Lower leg skin (tissue), 4 donors: ENCODE results near the gene CLSTN2. TPM values are rescaled to one million over a fixed set of nuclear protein-coding genes. Genes with fewer than 3 reads are reported as not detected.
A peak's percentile ranks its signal among the peaks of the same experiment; 100 is the strongest.

Experiments used
- DNase-seq, 2 donors: peaks; one replicate each; pipeline ENCODE4 v3.0.0-alpha.2; 2019; ENCODE audit warnings: low spot score in 2 of 2
- H3K4me3 ChIP-seq: fragments of 200-600 bp; sonication (generic); 2 replicates; pipeline ENCODE4 v1.5.1; 2017; ENCODE audit warnings: mild to moderate bottlenecking, low read depth; ENCODE audit not compliant: poor library complexity, severe bottlenecking
- POLR2A ChIP-seq, 2 donors: fragments of 450-650 bp; IDR thresholded peaks; one replicate each; pipeline ENCODE4 v1.6.1; 2016 to 2017; ENCODE audit warnings: antibody characterized with exemption in 2 of 2, mild to moderate bottlenecking in 1 of 2, moderate library complexity in 1 of 2
- WGBS, 2 donors: methylation state at CpG; one replicate each; pipeline ENCODE4 v1.1.5; 2018; 5-methylcytosine and 5-hydroxymethylcytosine counted together
- intact Hi-C: fragments of 100-400 bp; cut with DNase I; formaldehyde crosslinking; loops from one replicate; pipeline ENCODE4 v1.15.0; 2023; ENCODE audit warnings: low total_unique reads
- total RNA-seq, 4 donors: library from RNA; depleted of rRNA; stranded (reverse); fragments of >200 nt; gene quantifications; one replicate each; pipeline ENCODE4 v1.1.0, GENCODE V29; 2016
- TF ChIP-seq, protein P1 (sequence below), 3 donors: fragments of 450-650 bp; IDR thresholded peaks; one replicate each; pipeline ENCODE4 v1.5.1; 2016; ENCODE audit warnings: antibody characterized with exemption in 3 of 3, mild to moderate bottlenecking in 3 of 3, moderate library complexity in 2 of 3

The CLSTN2 gene
- total RNA-seq, 4 donors from 2014 or later: 3.1 to 7.9 (median 4.7) TPM

DNA sequence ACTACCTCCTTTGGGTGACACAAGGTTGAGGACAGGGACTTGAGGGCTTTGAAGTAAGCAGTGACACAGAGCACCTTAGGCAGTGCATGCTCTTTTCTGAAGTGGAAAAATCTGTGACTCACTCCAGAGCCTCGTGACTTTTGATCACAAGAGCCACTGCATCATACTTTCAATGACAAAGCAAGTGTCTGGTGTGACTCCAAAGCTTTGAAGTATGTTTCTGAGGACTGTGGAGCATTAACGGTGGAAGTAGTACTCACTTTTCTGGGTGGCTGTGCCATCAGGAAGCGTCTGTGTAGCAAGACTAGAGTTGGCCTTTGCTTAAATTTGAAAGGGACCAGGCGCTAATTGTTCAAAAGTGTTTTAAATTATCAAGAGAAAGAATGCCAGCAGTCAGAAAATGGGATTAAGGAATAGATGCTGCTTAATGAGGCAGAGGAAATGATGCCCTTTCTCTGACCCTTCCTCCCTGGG, 532.2 kb downstream of the CLSTN2 start:
- TF ChIP-seq POLR2A (IDR thresholded peaks at IDR 0.05): no peak
- TF ChIP-seq, protein P1, sequence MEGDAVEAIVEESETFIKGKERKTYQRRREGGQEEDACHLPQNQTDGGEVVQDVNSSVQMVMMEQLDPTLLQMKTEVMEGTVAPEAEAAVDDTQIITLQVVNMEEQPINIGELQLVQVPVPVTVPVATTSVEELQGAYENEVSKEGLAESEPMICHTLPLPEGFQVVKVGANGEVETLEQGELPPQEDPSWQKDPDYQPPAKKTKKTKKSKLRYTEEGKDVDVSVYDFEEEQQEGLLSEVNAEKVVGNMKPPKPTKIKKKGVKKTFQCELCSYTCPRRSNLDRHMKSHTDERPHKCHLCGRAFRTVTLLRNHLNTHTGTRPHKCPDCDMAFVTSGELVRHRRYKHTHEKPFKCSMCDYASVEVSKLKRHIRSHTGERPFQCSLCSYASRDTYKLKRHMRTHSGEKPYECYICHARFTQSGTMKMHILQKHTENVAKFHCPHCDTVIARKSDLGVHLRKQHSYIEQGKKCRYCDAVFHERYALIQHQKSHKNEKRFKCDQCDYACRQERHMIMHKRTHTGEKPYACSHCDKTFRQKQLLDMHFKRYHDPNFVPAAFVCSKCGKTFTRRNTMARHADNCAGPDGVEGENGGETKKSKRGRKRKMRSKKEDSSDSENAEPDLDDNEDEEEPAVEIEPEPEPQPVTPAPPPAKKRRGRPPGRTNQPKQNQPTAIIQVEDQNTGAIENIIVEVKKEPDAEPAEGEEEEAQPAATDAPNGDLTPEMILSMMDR (IDR thresholded peaks at IDR 0.05): no peak
- WGBS, 2 donors: 42 to 51% methylated on average over 4 of the region's 4 CpGs
- intact Hi-C loops: no loop called here
- no peak overlapping the region for H3K4me3 ChIP-seq
- peak; percentile 15 to 43 for DNase-seq

DNA sequence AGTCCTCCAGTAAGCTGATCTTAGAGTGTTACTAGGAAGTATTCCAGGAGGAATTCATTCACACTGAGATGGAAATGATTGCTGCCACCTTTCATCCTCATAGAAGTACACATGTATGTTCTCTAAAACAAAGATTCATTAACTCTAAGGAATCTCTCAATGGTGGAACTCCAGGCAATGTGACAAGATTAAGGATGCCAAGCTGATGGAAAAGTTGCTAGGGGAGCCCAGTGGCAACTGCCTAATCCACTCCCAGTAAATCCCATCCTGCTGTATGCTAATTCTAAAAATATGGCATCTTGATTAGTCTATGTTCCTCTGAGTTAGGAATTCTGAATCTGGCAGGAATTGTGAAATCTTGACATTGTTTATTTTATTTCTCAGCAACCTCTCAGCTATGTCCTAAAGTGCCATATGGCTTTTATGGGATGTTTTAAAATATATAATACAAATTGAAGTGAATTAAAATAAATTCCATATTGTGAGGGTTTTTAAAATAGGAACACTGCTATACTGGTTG, 532.9 kb downstream of the CLSTN2 start:
- intact Hi-C loops: no loop called here
- no peak for DNase-seq
- no peak overlapping the region for H3K4me3 ChIP-seq
- TF ChIP-seq, protein P1 (IDR thresholded peaks at IDR 0.05): no peak
- TF ChIP-seq POLR2A (IDR thresholded peaks at IDR 0.05): no peak

DNA sequence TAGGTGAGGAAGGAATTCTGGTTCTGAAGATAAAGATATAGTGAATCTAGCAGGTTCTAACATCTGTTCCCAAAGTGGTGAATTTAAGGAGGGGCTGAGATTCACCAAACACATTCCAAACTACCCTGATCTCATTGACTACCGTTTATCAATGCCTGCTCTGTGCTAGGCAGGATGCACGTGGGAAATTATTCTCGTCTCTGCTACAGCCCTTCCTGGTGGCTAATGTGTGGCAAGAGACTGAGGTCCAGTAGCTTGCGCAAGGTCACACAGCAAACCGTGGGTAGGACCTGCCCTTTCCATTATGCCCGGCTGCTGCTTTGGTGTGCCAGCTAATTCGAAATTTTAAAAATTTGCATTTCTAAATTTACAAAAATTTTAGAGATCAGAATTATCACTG, 533.4 kb downstream of the CLSTN2 start:
- peak in 1 of 2 donors; percentile 29 for DNase-seq
- 60 to 67% methylated on average over 7 of the region's 7 CpGs for WGBS, 2 donors
- no peak overlapping the region for H3K4me3 ChIP-seq
- intact Hi-C loops: no loop called here
- TF ChIP-seq POLR2A (IDR thresholded peaks at IDR 0.05): no peak
- TF ChIP-seq, protein P1 (IDR thresholded peaks at IDR 0.05): no peak

DNA sequence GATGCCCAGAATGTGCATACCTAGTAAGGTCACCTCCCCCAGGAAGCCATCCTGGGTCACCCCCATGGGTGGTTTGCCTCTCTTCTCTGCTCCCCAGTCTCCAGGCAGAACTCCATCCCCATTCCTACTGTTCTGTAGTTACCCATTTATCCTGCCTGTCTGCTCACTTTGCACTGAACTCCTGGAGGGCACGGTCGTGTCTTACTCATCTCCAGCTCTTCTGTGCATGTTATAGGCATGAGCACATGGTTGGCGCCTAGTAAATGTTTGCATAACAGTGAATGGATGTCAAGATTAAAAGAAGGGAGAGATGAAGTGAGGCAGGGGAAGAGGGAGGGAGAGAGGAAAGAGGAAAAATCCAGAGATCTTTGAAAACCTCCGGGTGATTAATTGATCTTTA, 534.5 kb downstream of the CLSTN2 start:
- TF ChIP-seq, protein P1 (IDR thresholded peaks at IDR 0.05): no peak
- no peak for TF ChIP-seq POLR2A (IDR thresholded peaks at IDR 0.05)
- peak in 1 of 2 donors; percentile 32 for DNase-seq
- WGBS, 2 donors: 59 to 65% methylated on average over 4 of the region's 4 CpGs
- intact Hi-C loops: no loop called here
- no peak overlapping the region for H3K4me3 ChIP-seq

DNA sequence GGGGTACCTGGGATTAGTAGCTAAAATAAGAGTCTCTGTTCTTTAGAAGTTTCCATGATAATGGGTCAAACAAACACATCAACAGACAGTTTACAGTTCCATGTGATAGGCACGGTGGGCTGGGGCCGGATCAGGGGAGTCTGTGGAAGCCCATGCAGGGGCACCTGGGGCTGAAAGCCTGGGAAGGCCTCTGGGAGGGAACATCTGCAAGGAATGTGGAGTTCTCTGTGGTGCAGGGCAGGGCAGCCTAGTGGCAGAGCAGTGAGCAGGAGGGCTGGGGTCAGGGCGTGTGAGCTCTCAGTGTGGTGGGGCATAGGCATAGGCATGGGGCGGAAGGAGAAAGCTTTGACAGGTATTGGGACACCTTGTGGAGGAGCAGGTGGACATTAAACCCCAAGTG, 535.2 kb downstream of the CLSTN2 start:
- no peak for TF ChIP-seq POLR2A (IDR thresholded peaks at IDR 0.05)
- TF ChIP-seq, protein P1 (IDR thresholded peaks at IDR 0.05): no peak
- intact Hi-C loops: no loop called here
- no peak overlapping the region for H3K4me3 ChIP-seq
- peak in 1 of 2 donors; percentile 74 for DNase-seq
- 81 to 88% methylated on average over 4 of the region's 4 CpGs for WGBS, 2 donors

DNA sequence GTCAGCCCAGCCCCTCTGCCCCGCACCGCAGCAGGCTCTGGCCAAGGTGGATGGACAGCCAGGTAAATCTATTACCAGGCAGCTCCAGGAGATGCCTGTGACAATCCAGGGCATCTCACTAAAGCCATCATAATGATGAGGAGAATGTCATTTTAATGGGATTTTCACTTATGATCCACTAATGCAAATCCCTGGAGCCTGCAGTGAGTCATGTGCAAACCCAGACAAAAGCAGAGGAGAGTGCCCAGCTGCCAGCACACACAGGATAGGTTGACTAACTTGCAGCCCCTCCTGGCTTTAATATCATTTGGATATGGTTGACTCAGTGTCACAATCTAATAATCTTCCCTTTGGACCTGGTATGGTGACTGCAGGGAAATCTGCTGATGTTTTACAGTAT, 536.0 kb downstream of the CLSTN2 start:
- TF ChIP-seq, protein P1 (IDR thresholded peaks at IDR 0.05): no peak
- TF ChIP-seq POLR2A (IDR thresholded peaks at IDR 0.05): no peak
- intact Hi-C loops: no loop called here
- no peak overlapping the region for H3K4me3 ChIP-seq
- no peak for DNase-seq
- WGBS, 2 donors: 76 to 90% methylated on average over 2 of the region's 2 CpGs
